ENCODE data around the gene GLT1D1. TPM values are rescaled to one million over a fixed set of nuclear protein-coding genes. Genes with fewer than 3 reads are reported as not detected.

GLT1D1 gene
- total RNA-seq, 1 donor from 2014 or later = 5.4 TPM

DNA sequence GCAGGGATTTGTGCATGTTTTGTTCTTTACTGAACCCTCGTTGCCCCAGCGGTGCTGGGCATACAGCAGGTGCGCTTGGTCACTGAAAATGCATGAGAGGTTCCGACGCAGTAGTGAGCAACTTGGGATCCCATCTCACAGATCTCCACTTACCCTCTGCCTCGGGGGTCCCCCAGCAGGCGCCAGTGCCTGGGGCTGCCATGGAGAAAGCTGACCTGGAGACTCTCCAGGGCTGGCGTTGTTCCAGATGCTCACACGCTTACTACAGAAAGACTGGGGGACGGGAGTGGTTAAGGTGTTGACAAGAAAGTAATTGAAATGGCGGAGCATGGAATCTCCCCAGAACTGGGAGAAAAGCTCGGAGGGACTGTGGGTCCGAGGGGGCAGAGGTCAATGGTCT is 14.2 kb downstream of the GLT1D1 start:
- Histone ChIP-seq H3K79me2 (ENCODE audit: low read depth) (no peaks in the 10 kb centered on the region), H3K4me3 (no peak overlapping the region), H3K36me3 (no peaks in the 10 kb centered on the region), H2AFZ (replicated peaks) (no peak overlapping the region), H3K4me2 (peak overlapping the region; percentile 13), H4K20me1 (ENCODE audit: low read depth) (no peaks in the 10 kb centered on the region), H3K4me1 (peaks cover 16% of the 10 kb centered on the region), H3K27me3 (no peaks in the 10 kb centered on the region), H3K9me3 (ENCODE audit: low read depth) (no peaks in the 10 kb centered on the region), H3F3A (ENCODE audit: low read depth) (peaks cover 10% of the 10 kb centered on the region), H3K9ac (no peak overlapping the region), H3K27ac (peak overlapping the region; percentile 87)
- Mint-ChIP-seq H3K4me1 (peaks cover 21% of the 10 kb centered on the region), H3K27me3 (ENCODE audit: insufficient read depth, low read depth) (peaks cover 9% of the 10 kb centered on the region), H3K27ac (peak overlapping the region; percentile 92), H3K9me3 (peaks cover 2% of the 10 kb centered on the region), H3K36me3 (peaks cover 7% of the 10 kb centered on the region), H3K4me3 (no peak overlapping the region)
- DNase-seq (ENCODE audit: low spot score) = no peak
- TF ChIP-seq CTCF (IDR thresholded peaks at IDR 0.05) (no peak), EZH2 (IDR thresholded peaks at IDR 0.05) (no peak), EZH2phosphoT487 (IDR thresholded peaks at IDR 0.05) (no peak)

DNA sequence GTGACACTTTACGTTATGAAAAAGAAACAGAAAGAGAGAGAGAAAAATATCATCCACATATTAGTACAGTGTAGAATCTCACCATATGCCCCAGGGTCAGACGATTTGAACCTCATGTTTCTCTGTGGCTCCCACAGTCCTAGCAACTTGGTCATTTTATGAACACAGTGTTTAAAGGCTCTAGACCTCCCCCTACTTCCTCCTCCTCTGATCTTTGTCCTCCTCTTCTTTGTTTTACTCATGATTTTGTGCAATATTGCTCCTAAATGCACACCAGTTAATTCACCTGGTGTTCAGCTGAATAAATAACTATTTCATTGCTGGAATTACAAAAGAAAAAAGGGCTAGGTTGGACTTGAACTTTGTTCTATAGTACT is 18.2 kb downstream of the GLT1D1 start:
- H3K4me1 Mint-ChIP-seq = peaks cover 8% of the 10 kb centered on the region
- H3K79me2 ChIP-seq (ENCODE audit: low read depth) = no peaks in the 10 kb centered on the region
- no peak overlapping the region for H3K27ac Mint-ChIP-seq
- H3K36me3 Mint-ChIP-seq = peaks cover 11% of the 10 kb centered on the region
- no peaks in the 10 kb centered on the region for H3K27me3 ChIP-seq
- no peaks in the 10 kb centered on the region for H3K36me3 ChIP-seq
- H3K4me3 Mint-ChIP-seq = no peak overlapping the region
- DNase-seq (ENCODE audit: low spot score) = no peak
- no peak overlapping the region for H3K9ac ChIP-seq
- H3K9me3 ChIP-seq (ENCODE audit: low read depth) = peaks cover 10% of the 10 kb centered on the region
- H3K4me1 ChIP-seq = peaks cover 16% of the 10 kb centered on the region
- no peak overlapping the region for H2AFZ ChIP-seq (replicated peaks)
- TF ChIP-seq EZH2phosphoT487 (IDR thresholded peaks at IDR 0.05) (no peak), EZH2 (IDR thresholded peaks at IDR 0.05) (no peak)
- no peak overlapping the region for H3K27ac ChIP-seq
- peaks cover 15% of the 10 kb centered on the region for H3K9me3 Mint-ChIP-seq
- peaks cover 7% of the 10 kb centered on the region for H3K27me3 Mint-ChIP-seq (ENCODE audit: insufficient read depth, low read depth)
- H4K20me1 ChIP-seq (ENCODE audit: low read depth) = no peaks in the 10 kb centered on the region
- H3K4me2 ChIP-seq = no peak overlapping the region
- no peak overlapping the region for H3K4me3 ChIP-seq
- H3F3A ChIP-seq (ENCODE audit: low read depth) = peaks cover 10% of the 10 kb centered on the region

DNA sequence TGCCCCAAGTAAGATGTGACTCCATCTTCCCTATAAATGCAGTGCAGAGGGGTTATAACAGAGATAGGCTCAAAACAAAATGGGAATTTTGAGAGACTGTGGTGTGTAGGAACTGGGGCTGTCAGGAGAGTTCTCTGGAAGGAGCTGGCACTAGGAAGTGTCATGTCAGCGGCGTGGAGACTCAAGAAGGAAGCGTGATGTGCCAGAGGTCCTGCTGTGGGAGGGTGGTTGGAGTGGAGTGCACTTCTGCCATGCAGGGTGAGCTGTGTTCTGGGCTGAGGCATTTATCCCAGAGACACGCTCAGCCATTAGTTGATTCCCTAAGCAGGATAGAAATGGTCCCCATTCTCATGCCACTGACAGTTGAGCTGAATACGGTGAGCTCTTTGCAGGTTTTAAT is 19.0 kb downstream of the GLT1D1 start:
- Histone ChIP-seq H3K27ac (no peak overlapping the region), H3K36me3 (no peaks in the 10 kb centered on the region), H4K20me1 (ENCODE audit: low read depth) (no peaks in the 10 kb centered on the region), H3K27me3 (no peaks in the 10 kb centered on the region), H3K9me3 (ENCODE audit: low read depth) (peaks cover 18% of the 10 kb centered on the region), H3F3A (ENCODE audit: low read depth) (peaks cover 10% of the 10 kb centered on the region), H3K79me2 (ENCODE audit: low read depth) (no peaks in the 10 kb centered on the region), H2AFZ (replicated peaks) (no peak overlapping the region), H3K9ac (no peak overlapping the region), H3K4me2 (no peak overlapping the region), H3K4me3 (no peak overlapping the region), H3K4me1 (peaks cover 16% of the 10 kb centered on the region)
- H3K36me3 Mint-ChIP-seq = peaks cover 18% of the 10 kb centered on the region
- TF ChIP-seq CTCF (IDR thresholded peaks at IDR 0.05) = no peak
- no peak for TF ChIP-seq EZH2phosphoT487 (IDR thresholded peaks at IDR 0.05)
- no peak overlapping the region for H3K27ac Mint-ChIP-seq
- peaks cover 23% of the 10 kb centered on the region for H3K9me3 Mint-ChIP-seq
- DNase-seq (ENCODE audit: low spot score) = no peak
- H3K27me3 Mint-ChIP-seq (ENCODE audit: insufficient read depth, low read depth) = peaks cover 7% of the 10 kb centered on the region
- no peak overlapping the region for H3K4me3 Mint-ChIP-seq
- H3K4me1 Mint-ChIP-seq = peaks cover 8% of the 10 kb centered on the region

DNA sequence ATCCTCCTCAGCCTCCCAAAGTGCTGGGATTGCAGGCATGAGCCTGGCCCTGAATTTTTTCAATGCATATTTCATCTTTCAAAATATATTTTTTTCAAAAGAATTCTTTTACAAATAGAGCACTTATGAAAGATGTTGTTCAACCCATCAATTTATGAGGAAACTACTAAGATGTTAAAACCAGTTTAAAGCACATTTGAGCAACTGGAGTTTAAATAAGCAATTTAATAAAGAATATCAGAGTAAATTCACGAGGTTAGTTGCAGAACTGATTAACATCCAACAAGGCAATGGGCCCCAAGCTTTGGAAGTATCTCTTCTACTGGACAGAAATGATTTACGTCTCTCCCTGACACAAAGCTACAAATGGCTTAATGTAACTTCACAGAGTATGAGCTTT is 23.3 kb downstream of the GLT1D1 start:
- TF ChIP-seq EZH2phosphoT487 (IDR thresholded peaks at IDR 0.05) (no peak), CTCF (IDR thresholded peaks at IDR 0.05) (no peak), EZH2 (IDR thresholded peaks at IDR 0.05) (no peak)
- H4K20me1 ChIP-seq (ENCODE audit: low read depth) = no peaks in the 10 kb centered on the region
- peaks cover 3% of the 10 kb centered on the region for H3K27me3 Mint-ChIP-seq (ENCODE audit: insufficient read depth, low read depth)
- peaks cover 30% of the 10 kb centered on the region for H3K9me3 Mint-ChIP-seq
- H3K79me2 ChIP-seq (ENCODE audit: low read depth) = no peaks in the 10 kb centered on the region
- H3K4me2 ChIP-seq = no peak overlapping the region
- no peak overlapping the region for H2AFZ ChIP-seq (replicated peaks)
- DNase-seq (ENCODE audit: low spot score) = no peak
- no peak overlapping the region for H3K27ac ChIP-seq
- no peak overlapping the region for H3K4me3 ChIP-seq
- H3K36me3 ChIP-seq = no peaks in the 10 kb centered on the region
- H3K27ac Mint-ChIP-seq = no peak overlapping the region
- H3K36me3 Mint-ChIP-seq = peaks cover 23% of the 10 kb centered on the region
- H3K27me3 ChIP-seq = no peaks in the 10 kb centered on the region
- H3K9me3 ChIP-seq (ENCODE audit: low read depth) = peaks cover 18% of the 10 kb centered on the region
- H3K4me1 Mint-ChIP-seq = no peaks in the 10 kb centered on the region
- no peaks in the 10 kb centered on the region for H3F3A ChIP-seq (ENCODE audit: low read depth)
- no peak overlapping the region for H3K9ac ChIP-seq
- H3K4me1 ChIP-seq = no peaks in the 10 kb centered on the region
- no peak overlapping the region for H3K4me3 Mint-ChIP-seq
